Activated CD8-positive, alpha-beta memory T cell treated with anti-CD3 and anti-CD28 coated beads, Interleukin-2, amount 50 U/mL, for 48 hours (primary cell): ENCODE measurements around the gene NFYC.
"Not testable (repeated sequence)": the region's sequence is repeated elsewhere in the genome, so short reads cannot be mapped to it uniquely, and the experiment has no call there.

Experiments
- DNase-seq: peaks from one replicate; pipeline ENCODE4 v3.0.0-alpha.2; 2020

Gene NFYC

DNA sequence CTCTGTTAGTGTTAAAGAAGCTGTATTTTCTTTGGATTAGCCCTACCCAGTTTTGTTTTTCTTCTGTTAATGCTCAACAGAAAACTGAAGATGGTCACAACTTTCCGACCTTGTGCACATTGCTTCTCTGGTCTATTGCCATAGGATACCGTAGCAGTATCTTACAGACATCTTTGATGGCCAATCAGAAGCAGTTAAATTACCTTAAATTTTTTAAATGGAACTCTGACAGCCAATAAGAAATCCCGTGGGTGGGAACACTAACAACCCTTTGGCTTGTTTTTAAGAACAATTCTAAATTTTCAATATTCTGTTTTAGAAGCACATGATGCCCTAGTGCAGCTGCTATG is 17.2 kb downstream of the NFYC start:
- DNase-seq, result no peak

- DNase-seq, result peak; percentile 66
Measured at GRCh38 chr1:40709100-40709801, 17.7 kb downstream of the NFYC start.

GRCh38 chr1:40709802-40710278 is 18.3 kb downstream of the NFYC start:
- DNase-seq, result no peak

DNA sequence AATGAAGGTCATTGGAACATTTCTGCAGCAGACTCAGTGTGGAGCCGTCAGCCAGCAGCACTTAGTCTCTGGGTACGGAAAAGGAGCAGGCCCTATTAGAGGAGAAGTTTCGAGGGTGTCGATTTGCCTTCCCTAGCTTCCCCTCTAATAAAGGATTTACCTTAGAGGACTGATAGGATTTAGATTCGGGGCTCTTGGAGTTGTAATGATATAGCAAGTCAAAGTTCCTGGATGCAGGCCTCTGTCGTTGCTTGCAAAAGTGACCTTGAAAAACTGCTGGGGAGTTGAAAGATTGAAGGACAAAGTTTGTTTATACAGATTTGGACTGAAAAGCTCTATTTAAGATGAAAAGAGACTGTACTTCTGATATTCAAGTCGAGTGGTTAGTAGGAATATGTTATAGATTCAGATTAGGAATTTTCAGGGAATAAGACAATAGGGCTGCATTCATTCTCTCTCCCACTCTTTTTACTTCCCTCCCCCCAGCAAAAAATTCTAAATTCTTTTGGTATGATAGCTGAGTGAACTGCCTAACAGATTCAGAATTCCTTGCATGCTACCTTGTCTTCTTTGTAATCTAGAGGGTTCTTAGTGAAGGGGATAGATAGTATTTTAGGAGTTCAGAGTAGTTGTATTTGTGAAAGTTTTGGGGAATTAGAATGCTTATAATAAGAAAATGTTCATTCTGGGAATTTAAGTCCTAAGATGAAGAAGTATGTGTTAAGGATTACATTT is 19.2 kb downstream of the NFYC start:
- DNase-seq, result no peak

GRCh38 chr1:40711465-40712404 is 20.2 kb downstream of the NFYC start:
- DNase-seq, result no peak

- DNase-seq, result no peak
Measured at GRCh38 chr1:40712405-40712944, 21.0 kb downstream of the NFYC start.

GRCh38 chr1:40712997-40713396 is 21.5 kb downstream of the NFYC start:
- DNase-seq, result no peak

GRCh38 chr1:40715491-40716059 is 24.1 kb downstream of the NFYC start:
- DNase-seq, result no peak

GRCh38 chr1:40717065-40717464 is 25.6 kb downstream of the NFYC start:
- DNase-seq, result no peak

GRCh38 chr1:40717955-40718354 is 26.5 kb downstream of the NFYC start:
- no peak for DNase-seq

GRCh38 chr1:40720493-40720892 is 29.0 kb downstream of the NFYC start:
- DNase-seq, result no peak

- no peak for DNase-seq
Measured at GRCh38 chr1:40722622-40723021, 31.1 kb downstream of the NFYC start.

GRCh38 chr1:40723196-40723955 is 31.9 kb downstream of the NFYC start:
- no peak for DNase-seq

DNA sequence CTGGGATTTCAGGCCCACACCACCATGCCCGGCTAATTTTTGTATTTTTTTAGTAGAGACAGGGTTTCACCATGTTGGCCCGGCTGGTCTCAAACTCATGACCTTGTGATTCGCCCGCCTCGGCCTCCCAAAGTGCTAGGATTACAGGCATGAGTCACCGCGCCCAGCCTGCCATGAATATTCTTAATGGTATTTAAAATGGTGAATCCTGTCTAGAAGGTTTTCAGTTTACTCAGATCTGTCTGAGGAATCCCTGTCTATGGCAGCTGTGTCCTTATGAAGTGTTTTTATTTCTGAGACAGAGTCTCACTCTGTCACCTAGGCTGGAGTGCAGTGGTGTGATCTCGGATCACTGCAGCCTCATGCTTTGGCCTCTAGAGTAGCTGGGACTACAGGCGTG is 36.2 kb downstream of the NFYC start:
- not testable (repeated sequence) for DNase-seq

DNA sequence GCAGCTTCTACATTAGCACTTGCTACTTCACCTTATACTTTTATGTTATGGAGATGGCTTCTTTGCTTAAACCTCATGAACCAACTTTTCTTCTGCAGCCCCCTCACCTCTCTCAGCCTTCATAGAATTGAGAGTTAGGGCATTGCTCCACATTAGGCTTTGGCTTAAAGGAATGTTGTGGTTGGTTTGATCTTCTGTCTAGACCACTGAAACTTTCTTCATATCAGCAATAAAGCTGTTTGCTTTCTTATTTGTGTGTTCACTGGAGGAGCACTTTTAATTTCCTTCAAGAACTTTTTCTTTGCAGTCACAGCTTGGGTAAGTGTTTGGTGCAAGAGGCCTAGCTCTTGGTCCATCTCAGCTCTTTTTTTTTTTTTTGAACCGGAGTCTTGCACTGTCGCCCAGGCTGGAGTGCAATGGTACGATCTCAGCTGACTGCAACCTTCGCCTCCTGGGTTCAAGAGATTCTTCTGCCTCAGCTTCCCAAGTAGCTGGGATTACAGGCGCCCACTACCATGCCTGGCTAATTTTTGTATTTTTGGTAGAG is 37.9 kb downstream of the NFYC start:
- DNase-seq, result not testable (repeated sequence)

GRCh38 chr1:40732756-40733301 is 41.3 kb downstream of the NFYC start:
- no peak for DNase-seq

- no peak for DNase-seq
Measured at GRCh38 chr1:40734882-40735628, 43.6 kb downstream of the NFYC start.

- DNase-seq, result no peak
Measured at GRCh38 chr1:40736085-40736531, 44.6 kb downstream of the NFYC start.

GRCh38 chr1:40738831-40739230 is 47.3 kb downstream of the NFYC start:
- no peak for DNase-seq

- DNase-seq, result no peak
Measured at GRCh38 chr1:40739455-40740008, 48.0 kb downstream of the NFYC start.
